Fibroblast of lung (primary cell): Measurements from ENCODE around the gene PKD1. TPM values are rescaled to one million over a fixed set of nuclear protein-coding genes. Genes with fewer than 3 reads are reported as not detected.
"Not testable (repeated sequence)": the region's sequence is repeated elsewhere in the genome, so short reads cannot be mapped to it uniquely, and the experiment has no call there.

Source experiments
- DNase-seq, 2 donors: peaks; one replicate each; pipeline versions ENCODE4 v3.0.0 to v3.0.0-alpha.2; 2010; ENCODE audit warnings: low read depth in 2 of 2
- H2AFZ ChIP-seq: 2 replicates; pipeline ENCODE4 v1.5.1; 2012; ENCODE audit warnings: low read length, control low read depth, inconsistent platforms
- H3K27ac ChIP-seq: 2 replicates; pipeline ENCODE4 v1.5.1; 2011; ENCODE audit warnings: low read length, control low read depth; ENCODE audit not compliant: insufficient read depth
- H3K27me3 ChIP-seq: 2 replicates; pipeline ENCODE4 v1.5.1; 2011; ENCODE audit warnings: mild to moderate bottlenecking, low read length; ENCODE audit not compliant: control insufficient read depth, insufficient read depth
- H3K36me3 ChIP-seq: 2 replicates; pipeline ENCODE4 v1.5.1; 2011; ENCODE audit warnings: low read length; ENCODE audit not compliant: control insufficient read depth, insufficient read depth
- H3K4me1 ChIP-seq: 2 replicates; pipeline ENCODE4 v1.5.1; 2011; ENCODE audit warnings: low read length; ENCODE audit not compliant: control insufficient read depth, insufficient read depth; ENCODE audit errors: extremely low read depth
- H3K4me2 ChIP-seq: 2 replicates; pipeline ENCODE4 v1.5.1; 2011; ENCODE audit warnings: low read length, control low read depth; ENCODE audit not compliant: insufficient read depth; ENCODE audit errors: extremely low read depth
- H3K4me3 ChIP-seq, 4 experiments: fragments of 200-600 bp in 1 of 4; sonication (generic) in 1 of 4; replicated peaks in 1 of 4; 2 replicates each; pipeline ENCODE4 v1.5.1; 2011 to 2016; ENCODE audit warnings: low read length in 4 of 4, low read depth in 3 of 4, mild to moderate bottlenecking in 3 of 4, control low read depth in 2 of 4, inconsistent platforms in 1 of 4, mixed read lengths in 1 of 4; ENCODE audit not compliant: insufficient read depth in 1 of 4; ENCODE audit errors: control extremely low read depth in 1 of 4
- H3K79me2 ChIP-seq: 2 replicates; pipeline ENCODE4 v1.5.1; 2012; ENCODE audit warnings: mild to moderate bottlenecking, low read length, inconsistent platforms; ENCODE audit not compliant: control insufficient read depth, insufficient read depth
- H3K9ac ChIP-seq: 2 replicates; pipeline ENCODE4 v1.5.1; 2011; ENCODE audit warnings: mild to moderate bottlenecking, low read length, control low read depth; ENCODE audit not compliant: insufficient read depth
- H3K9me3 ChIP-seq: 2 replicates; pipeline ENCODE4 v1.5.1; 2012; ENCODE audit warnings: low read depth, low read length; ENCODE audit not compliant: control insufficient read depth, insufficient read depth
- H4K20me1 ChIP-seq: 2 replicates; pipeline ENCODE4 v1.5.1; 2011; ENCODE audit warnings: low read length; ENCODE audit not compliant: control insufficient read depth, insufficient read depth; ENCODE audit errors: extremely low read depth
- CTCF ChIP-seq, 2 donors: IDR thresholded peaks in 1 of 2; conservative IDR thresholded peaks in 1 of 2; 1 replicate in 1 of 2; 2 replicates in 1 of 2; pipeline ENCODE4 v1.5.1; 2011 to 2012; ENCODE audit warnings: low read length in 2 of 2, control low read depth in 1 of 2, inconsistent platforms in 1 of 2, low read depth in 1 of 2, mild to moderate bottlenecking in 1 of 2
- EZH2 ChIP-seq: IDR thresholded peaks from 2 replicates; pipeline ENCODE4 v1.5.1; 2012; ENCODE audit warnings: low read length, control low read depth, mild to moderate bottlenecking; ENCODE audit errors: missing control alignments
- polyA plus RNA-seq, 2 donors: library from polyadenylated mRNA; depleted of rRNA in 1 of 2; stranded (reverse) in 1 of 2; unstranded in 1 of 2; fragments of >200 nt; gene quantifications; 2 replicates each; pipeline ENCODE4 v1.2.1, GENCODE V29; 2011 to 2012; ENCODE audit warnings: missing spikeins in 1 of 2
- total RNA-seq: library from RNA; depleted of rRNA; stranded (reverse); fragments of >200 nt; gene quantifications from 2 replicates; pipeline ENCODE4 v1.2.1, GENCODE V29; 2014

The PKD1 gene
- total and polyA plus RNA-seq, 2 donors (not counting 1 experiment from before 2014, with no cell fraction given) = 16.3 to 199 TPM

GRCh38 chr16:2122429-2122828 is 13.3 kb downstream of the PKD1 start:
- TF ChIP-seq EZH2 (no peak), CTCF (conservative IDR thresholded peaks at IDR 0.05 in 1 of 2, IDR thresholded peaks at IDR 0.05 in 1 of 2; ENCODE audit: low read depth in 1 of 2, low read length in 2 of 2) (no peak)
- Histone ChIP-seq H3K9me3 (no peaks in the 10 kb centered on the region), H4K20me1 (no peaks in the 10 kb centered on the region), H3K27ac (peak overlapping the region; percentile 38), H3K4me1 (peaks cover 25% of the 10 kb centered on the region), H3K79me2 (peaks cover 52% of the 10 kb centered on the region), H3K27me3 (no peaks in the 10 kb centered on the region), H3K9ac (no peak overlapping the region), H3K36me3 (no peaks in the 10 kb centered on the region), H2AFZ (no peak overlapping the region), H3K4me3 (no peak overlapping the region), H3K4me2 (peak overlapping the region; percentile 35)
- DNase-seq = no peak

DNA sequence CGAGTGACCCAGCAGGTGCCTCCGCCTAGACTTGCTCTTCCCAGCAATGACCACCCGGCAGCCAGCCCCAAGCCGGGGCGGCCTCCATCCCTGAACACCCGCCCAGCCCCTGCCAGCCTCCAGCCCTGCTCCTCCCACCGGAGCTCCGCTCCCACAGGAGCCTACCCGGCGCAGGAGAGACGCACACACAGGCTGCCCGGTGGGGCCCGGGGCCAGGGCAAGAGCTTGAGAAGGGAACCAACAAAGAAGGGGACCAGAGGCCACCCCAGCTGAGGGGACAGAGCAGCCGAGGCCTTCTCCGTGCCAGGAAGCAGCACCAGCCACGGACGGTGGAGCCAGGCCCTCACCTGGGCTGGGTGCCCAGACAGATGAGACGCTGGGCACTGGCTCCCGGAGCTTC is 13.8 kb downstream of the PKD1 start:
- no peak overlapping the region for H3K9ac ChIP-seq
- H2AFZ ChIP-seq = no peak overlapping the region
- DNase-seq = no peak
- peaks cover 47% of the 10 kb centered on the region for H3K79me2 ChIP-seq
- no peaks in the 10 kb centered on the region for H3K27me3 ChIP-seq
- H3K4me1 ChIP-seq = peaks cover 22% of the 10 kb centered on the region
- no peaks in the 10 kb centered on the region for H3K9me3 ChIP-seq
- no peak overlapping the region for H3K4me2 ChIP-seq
- TF ChIP-seq EZH2 = no peak
- TF ChIP-seq CTCF (conservative IDR thresholded peaks at IDR 0.05 in 1 of 2, IDR thresholded peaks at IDR 0.05 in 1 of 2; ENCODE audit: low read depth in 1 of 2, low read length in 2 of 2) = no peak
- H3K36me3 ChIP-seq = no peaks in the 10 kb centered on the region
- peak overlapping the region in 1 of 4 experiments; percentile 19 for H3K4me3 ChIP-seq
- H3K27ac ChIP-seq = no peak overlapping the region
- H4K20me1 ChIP-seq = no peaks in the 10 kb centered on the region

- not testable (repeated sequence) for H3K36me3 ChIP-seq, H3K27me3 ChIP-seq, H3K9me3 ChIP-seq, H3K27ac ChIP-seq, H4K20me1 ChIP-seq, H3K9ac ChIP-seq, H2AFZ ChIP-seq
- H3K79me2 ChIP-seq = peaks cover 42% of the 10 kb centered on the region
- peaks cover 18% of the 10 kb centered on the region for H3K4me1 ChIP-seq
- DNase-seq = peak; percentile 44 to 63
- peak overlapping the region in 1 of 4 experiments; percentile 19 for H3K4me3 ChIP-seq
- H3K4me2 ChIP-seq = peak overlapping the region; percentile 3
- peak; percentile 39 to 41 for TF ChIP-seq CTCF (conservative IDR thresholded peaks at IDR 0.05 in 1 of 2, IDR thresholded peaks at IDR 0.05 in 1 of 2; ENCODE audit: low read depth in 1 of 2, low read length in 2 of 2)
Observed at GRCh38 chr16:2121325-2121724, 14.4 kb downstream of the PKD1 start.

GRCh38 chr16:2117960-2118722 is 17.6 kb downstream of the PKD1 start:
- not testable (repeated sequence) for H3K4me1 ChIP-seq, H3K27ac ChIP-seq, H3K27me3 ChIP-seq, H4K20me1 ChIP-seq, H3K4me2 ChIP-seq, H3K36me3 ChIP-seq, H3K9me3 ChIP-seq, H3K4me3 ChIP-seq, H3K9ac ChIP-seq, DNase-seq, H2AFZ ChIP-seq
- peaks cover 22% of the 10 kb centered on the region for H3K79me2 ChIP-seq

- not testable (repeated sequence) for H3K27me3 ChIP-seq, H3K4me2 ChIP-seq, H4K20me1 ChIP-seq, H3K4me1 ChIP-seq, H2AFZ ChIP-seq, H3K27ac ChIP-seq, H3K9me3 ChIP-seq, DNase-seq, H3K36me3 ChIP-seq, H3K4me3 ChIP-seq, H3K9ac ChIP-seq
- peaks cover 17% of the 10 kb centered on the region for H3K79me2 ChIP-seq
Observed at GRCh38 chr16:2117341-2117740, 18.4 kb downstream of the PKD1 start.
